WERI-Rb-1 (cell line): ENCODE results near the gene SRRT.
A peak's percentile ranks its signal among the peaks of the same experiment; 100 is the strongest.
"Not testable (repeated sequence)": the region's sequence is repeated elsewhere in the genome, so short reads cannot be mapped to it uniquely, and the experiment has no call there.

ENCODE experiments used
- DNase-seq: peaks from one replicate; pipeline ENCODE4 v3.0.0-alpha.2; 2020
- H3K27ac ChIP-seq: fragments of 250-450 bp; sonication (Bioruptor Pico); 2 replicates; pipeline ENCODE4 v1.5.1; 2020; ENCODE audit warnings: mild to moderate bottlenecking, moderate library complexity
- H3K27me3 ChIP-seq: fragments of 250-450 bp; sonication (Bioruptor Pico); 2 replicates; pipeline ENCODE4 v1.5.1; 2021; ENCODE audit warnings: mild to moderate bottlenecking, low read depth, moderate library complexity; ENCODE audit not compliant: insufficient read depth, severe bottlenecking
- H3K36me3 ChIP-seq: fragments of 250-450 bp; sonication (Bioruptor Pico); 2 replicates; pipeline ENCODE4 v1.5.1; 2020; ENCODE audit warnings: mild to moderate bottlenecking, moderate library complexity
- H3K4me3 ChIP-seq: 2 replicates; pipeline ENCODE4 v1.5.1; 2011; ENCODE audit warnings: low read depth, mild to moderate bottlenecking, control low read depth, low read length
- H3K9me3 ChIP-seq: fragments of 250-450 bp; sonication (Bioruptor Pico); 2 replicates; pipeline ENCODE4 v1.5.1; 2021; ENCODE audit warnings: mild to moderate bottlenecking, moderate library complexity; ENCODE audit not compliant: severe bottlenecking
- TF ChIP-seq, protein P1 (sequence below): IDR thresholded peaks from 2 replicates; pipeline ENCODE4 v1.5.1; 2011; ENCODE audit warnings: low read depth, mild to moderate bottlenecking, control low read depth, inconsistent platforms, low read length

The SRRT gene

DNA sequence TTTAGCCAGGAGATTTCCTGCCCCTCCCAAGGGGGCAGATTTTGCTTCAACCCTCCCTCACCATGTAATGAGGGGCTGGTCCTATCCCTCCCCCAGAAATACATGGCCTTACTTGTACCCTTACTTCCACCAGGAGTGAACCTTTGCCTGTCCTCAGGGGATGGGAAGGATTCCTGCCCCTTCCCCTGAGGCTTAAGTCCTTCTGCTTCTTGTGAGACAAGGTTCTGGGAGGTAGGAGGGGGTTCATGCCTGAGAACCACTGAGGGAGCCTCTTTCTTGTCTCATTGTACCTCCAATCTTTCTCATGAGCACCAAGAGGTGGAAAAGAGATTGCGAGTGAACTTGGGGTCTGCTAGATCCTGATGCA, 54.9 kb downstream of the SRRT start:
- Histone ChIP-seq H3K36me3 (no peaks in the 10 kb centered on the region), H3K27ac (no peak overlapping the region), H3K9me3 (peaks cover 15% of the 10 kb centered on the region), H3K27me3 (peaks cover 57% of the 10 kb centered on the region), H3K4me3 (no peak overlapping the region)
- TF ChIP-seq, protein P1, sequence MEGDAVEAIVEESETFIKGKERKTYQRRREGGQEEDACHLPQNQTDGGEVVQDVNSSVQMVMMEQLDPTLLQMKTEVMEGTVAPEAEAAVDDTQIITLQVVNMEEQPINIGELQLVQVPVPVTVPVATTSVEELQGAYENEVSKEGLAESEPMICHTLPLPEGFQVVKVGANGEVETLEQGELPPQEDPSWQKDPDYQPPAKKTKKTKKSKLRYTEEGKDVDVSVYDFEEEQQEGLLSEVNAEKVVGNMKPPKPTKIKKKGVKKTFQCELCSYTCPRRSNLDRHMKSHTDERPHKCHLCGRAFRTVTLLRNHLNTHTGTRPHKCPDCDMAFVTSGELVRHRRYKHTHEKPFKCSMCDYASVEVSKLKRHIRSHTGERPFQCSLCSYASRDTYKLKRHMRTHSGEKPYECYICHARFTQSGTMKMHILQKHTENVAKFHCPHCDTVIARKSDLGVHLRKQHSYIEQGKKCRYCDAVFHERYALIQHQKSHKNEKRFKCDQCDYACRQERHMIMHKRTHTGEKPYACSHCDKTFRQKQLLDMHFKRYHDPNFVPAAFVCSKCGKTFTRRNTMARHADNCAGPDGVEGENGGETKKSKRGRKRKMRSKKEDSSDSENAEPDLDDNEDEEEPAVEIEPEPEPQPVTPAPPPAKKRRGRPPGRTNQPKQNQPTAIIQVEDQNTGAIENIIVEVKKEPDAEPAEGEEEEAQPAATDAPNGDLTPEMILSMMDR, result no peak
- DNase-seq, result no peak

DNA sequence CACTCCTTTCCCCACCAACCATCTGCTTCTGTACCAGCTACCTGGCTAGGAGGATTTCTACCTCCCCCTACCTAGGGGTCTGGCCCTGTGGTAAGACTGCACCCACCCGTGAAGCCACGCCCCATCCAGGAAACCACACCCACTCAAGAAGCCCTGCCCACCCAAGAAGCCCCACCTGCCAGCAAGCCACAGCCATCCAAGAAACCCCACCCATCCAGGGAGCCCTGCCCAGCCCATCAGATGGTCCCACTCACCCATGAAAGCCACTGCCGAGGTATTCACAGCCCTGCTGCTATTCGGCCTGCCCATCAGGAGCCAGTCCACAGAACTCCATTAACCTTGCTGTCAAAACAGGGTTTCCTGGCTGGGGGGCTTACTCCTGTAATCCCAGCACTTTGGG, 58.8 kb downstream of the SRRT start:
- TF ChIP-seq, protein P1, result no peak
- peaks cover 92% of the 10 kb centered on the region for H3K27me3 ChIP-seq
- H3K27ac ChIP-seq, result no peak overlapping the region
- peaks cover 24% of the 10 kb centered on the region for H3K9me3 ChIP-seq
- H3K36me3 ChIP-seq, result no peaks in the 10 kb centered on the region
- no peak overlapping the region for H3K4me3 ChIP-seq
- peak; percentile 15 for DNase-seq

DNA sequence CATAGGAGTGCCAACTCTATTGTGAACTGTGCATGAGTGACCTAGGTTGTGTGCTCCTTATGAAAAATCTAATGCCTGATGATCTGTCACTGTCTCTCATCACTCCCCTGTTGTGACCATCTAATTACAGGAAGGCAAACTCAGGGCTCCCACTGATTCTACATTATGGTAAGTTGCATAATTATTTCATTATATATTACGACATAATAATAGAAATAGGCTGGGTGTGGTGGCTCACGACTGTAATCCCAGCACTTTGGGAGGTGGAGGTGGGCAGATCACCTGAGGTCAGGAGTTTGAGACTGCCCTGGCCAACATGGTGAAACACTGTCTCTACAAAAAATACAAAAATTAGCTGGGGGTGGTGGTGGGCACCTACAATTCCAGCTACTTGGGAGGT, 60.5 kb downstream of the SRRT start:
- not testable (repeated sequence) for H3K27ac ChIP-seq, H3K4me3 ChIP-seq, DNase-seq, H3K36me3 ChIP-seq
- H3K9me3 ChIP-seq, result peaks cover 24% of the 10 kb centered on the region
- H3K27me3 ChIP-seq, result peaks cover 78% of the 10 kb centered on the region

DNA sequence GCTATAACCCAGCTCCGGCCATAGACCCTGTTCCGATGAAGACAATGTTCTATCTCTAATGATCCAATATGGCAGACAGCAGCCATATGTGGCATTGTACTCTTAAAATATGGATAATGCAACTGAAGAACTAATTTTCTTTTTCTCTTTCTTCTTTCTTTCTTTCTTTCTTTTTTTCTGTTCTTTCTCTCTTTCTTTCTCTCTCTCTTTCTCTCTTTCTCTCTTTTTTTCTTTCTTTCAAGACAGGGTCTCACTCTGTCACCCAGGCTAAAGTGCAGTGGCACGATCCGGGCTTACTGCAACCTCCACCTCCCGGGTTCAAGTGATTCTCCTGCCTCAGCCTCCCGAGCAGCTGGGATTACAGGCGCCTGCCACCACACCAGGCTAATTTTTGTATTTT, 61.3 kb downstream of the SRRT start:
- not testable (repeated sequence) for H3K27ac ChIP-seq, H3K36me3 ChIP-seq, DNase-seq, H3K4me3 ChIP-seq
- H3K9me3 ChIP-seq, result peaks cover 27% of the 10 kb centered on the region
- peaks cover 71% of the 10 kb centered on the region for H3K27me3 ChIP-seq
